ENCODE measurements around the gene CCT6B. TPM values are rescaled to one million over a fixed set of nuclear protein-coding genes. Genes with fewer than 3 reads are reported as not detected.
"Not testable (repeated sequence)": the region's sequence is repeated elsewhere in the genome, so short reads cannot be mapped to it uniquely, and the experiment has no call there.

Gene CCT6B
- polyA plus RNA-seq, 1 donor from 2014 or later, result 2.1 TPM

- no peaks in the 10 kb centered on the region for H3K9me2 ChIP-seq (ENCODE audit: insufficient read depth, low read length)
- no peak for TF ChIP-seq RAD21 (conservative IDR thresholded peaks at IDR 0.05)
- TF ChIP-seq CTCF (IDR thresholded peaks at IDR 0.05; ENCODE audit: poor library complexity, severe bottlenecking), result no peak
- no peak for TF ChIP-seq MXI1 (conservative IDR thresholded peaks at IDR 0.05; ENCODE audit: poor library complexity, severe bottlenecking)
- no peak for TF ChIP-seq POLR2AphosphoS5 (IDR thresholded peaks at IDR 0.05)
- no peak for TF ChIP-seq TAF1 (IDR thresholded peaks at IDR 0.05; ENCODE audit: low read depth)
- no peak for TF ChIP-seq EP300 (conservative IDR thresholded peaks at IDR 0.05; ENCODE audit: poor library complexity, severe bottlenecking)
- TF ChIP-seq EZH2 (IDR thresholded peaks at IDR 0.05; ENCODE audit: borderline replicate concordance, insufficient read depth, low read length, poor library complexity, severe bottlenecking), result no peak
- TF ChIP-seq SMC3 (conservative IDR thresholded peaks at IDR 0.05; ENCODE audit: poor library complexity), result no peak
- TF ChIP-seq REST (IDR thresholded peaks at IDR 0.05; ENCODE audit: borderline replicate concordance), result no peak
Measured at GRCh38 chr17:34958438-34958837, 2.8 kb downstream of the CCT6B start.

GRCh38 chr17:34950780-34951179 is 10.5 kb downstream of the CCT6B start:
- H3K4me2 ChIP-seq (ENCODE audit: low read length); H4K20me1 ChIP-seq (ENCODE audit: insufficient read depth); H3K9me2 ChIP-seq (ENCODE audit: insufficient read depth, low read length); H2AFZ ChIP-seq (ENCODE audit: low read depth, low read length); H3K79me2 ChIP-seq (replicated peaks; ENCODE audit: insufficient read depth, low read length); H3K4me3 ChIP-seq (ENCODE audit: low read length); H3K27me3 ChIP-seq (ENCODE audit: insufficient read depth, low read depth, low read length); H3K36me3 ChIP-seq (ENCODE audit: insufficient read depth, low read length); H3K9ac ChIP-seq (ENCODE audit: low read length); H3F3A ChIP-seq (ENCODE audit: insufficient read depth, low read length, poor library complexity, severe bottlenecking); H3K27ac ChIP-seq (ENCODE audit: low read length); H3K9me3 ChIP-seq (ENCODE audit: low read length): not testable (repeated sequence)

More at GRCh38 chr17:34958438-34958837, 2.8 kb downstream of the CCT6B start:
- Histone ChIP-seq H3F3A (ENCODE audit: insufficient read depth, low read length, poor library complexity, severe bottlenecking) (no peaks in the 10 kb centered on the region), H3K27me3 (ENCODE audit: insufficient read depth, low read depth, low read length) (no peaks in the 10 kb centered on the region), H3K9me3 (ENCODE audit: low read length) (no peaks in the 10 kb centered on the region), H3K9ac (ENCODE audit: low read length) (no peak overlapping the region), H3K36me3 (ENCODE audit: insufficient read depth, low read length) (no peaks in the 10 kb centered on the region), H3K4me3 (ENCODE audit: low read length) (no peak overlapping the region), H4K20me1 (ENCODE audit: insufficient read depth) (no peaks in the 10 kb centered on the region), H3K4me2 (ENCODE audit: low read length) (no peak overlapping the region), H3K79me2 (replicated peaks; ENCODE audit: insufficient read depth, low read length) (peaks cover 18% of the 10 kb centered on the region), H3K27ac (ENCODE audit: low read length) (no peak overlapping the region), H2AFZ (ENCODE audit: low read depth, low read length) (no peak overlapping the region)

- H3K27ac ChIP-seq (ENCODE audit: low read length), result no peak overlapping the region
- H3K4me3 ChIP-seq (ENCODE audit: low read length), result no peak overlapping the region
- H3K4me2 ChIP-seq (ENCODE audit: low read length), result no peak overlapping the region
- H2AFZ ChIP-seq (ENCODE audit: low read depth, low read length), result no peak overlapping the region
- H3K9me2 ChIP-seq (ENCODE audit: insufficient read depth, low read length), result no peaks in the 10 kb centered on the region
- no peaks in the 10 kb centered on the region for H4K20me1 ChIP-seq (ENCODE audit: insufficient read depth)
- no peak for TF ChIP-seq CTCF (IDR thresholded peaks at IDR 0.05; ENCODE audit: poor library complexity, severe bottlenecking)
- TF ChIP-seq MXI1 (conservative IDR thresholded peaks at IDR 0.05; ENCODE audit: poor library complexity, severe bottlenecking), result no peak
- no peak overlapping the region for H3K9ac ChIP-seq (ENCODE audit: low read length)
- H3K36me3 ChIP-seq (ENCODE audit: insufficient read depth, low read length), result no peaks in the 10 kb centered on the region
- H3F3A ChIP-seq (ENCODE audit: insufficient read depth, low read length, poor library complexity, severe bottlenecking), result no peaks in the 10 kb centered on the region
- H3K9me3 ChIP-seq (ENCODE audit: low read length), result no peaks in the 10 kb centered on the region
- H3K79me2 ChIP-seq (replicated peaks; ENCODE audit: insufficient read depth, low read length), result no peaks in the 10 kb centered on the region
- H3K27me3 ChIP-seq (ENCODE audit: insufficient read depth, low read depth, low read length), result no peaks in the 10 kb centered on the region
Measured at GRCh38 chr17:34930283-34930682, 31.0 kb downstream of the CCT6B start.
